GM12891 (cell line): ENCODE measurements around the gene PRKCD.

Source experiments
- DNase-seq: peaks from one replicate; pipeline ENCODE4 v3.0.0; 2011; ENCODE audit warnings: low spot score; ENCODE audit not compliant: insufficient read length
- FAIRE-seq: peaks from 2 replicates; lab custom pipeline; 2011; peaks lifted over from hg19 to GRCh38; lab: Jason Lieb, UNC
- PAX5 ChIP-seq: IDR thresholded peaks from 2 replicates; pipeline ENCODE4 v1.6.1; 2011; ENCODE audit warnings: low read length, moderate library complexity, mild to moderate bottlenecking; ENCODE audit not compliant: insufficient read depth, severe bottlenecking
- POLR2A ChIP-seq: IDR thresholded peaks from 2 replicates; pipeline ENCODE4 v1.6.1; 2011; ENCODE audit warnings: low read depth, low read length, control low read depth
- POLR2AphosphoS5 ChIP-seq: IDR thresholded peaks from 2 replicates; pipeline ENCODE4 v1.6.1; 2011; ENCODE audit warnings: low read depth, low read length, control low read depth
- POU2F2 ChIP-seq: IDR thresholded peaks from 2 replicates; pipeline ENCODE4 v1.6.1; 2011; ENCODE audit warnings: low read depth, mild to moderate bottlenecking, control low read depth, low read length, moderate library complexity
- SPI1 ChIP-seq: IDR thresholded peaks from 2 replicates; pipeline ENCODE4 v1.6.1; 2011; ENCODE audit warnings: low read depth, low read length, control low read depth
- TAF1 ChIP-seq: IDR thresholded peaks from 2 replicates; pipeline ENCODE4 v1.6.1; 2011; ENCODE audit warnings: low read depth, low read length, control low read depth

The PRKCD gene

DNA sequence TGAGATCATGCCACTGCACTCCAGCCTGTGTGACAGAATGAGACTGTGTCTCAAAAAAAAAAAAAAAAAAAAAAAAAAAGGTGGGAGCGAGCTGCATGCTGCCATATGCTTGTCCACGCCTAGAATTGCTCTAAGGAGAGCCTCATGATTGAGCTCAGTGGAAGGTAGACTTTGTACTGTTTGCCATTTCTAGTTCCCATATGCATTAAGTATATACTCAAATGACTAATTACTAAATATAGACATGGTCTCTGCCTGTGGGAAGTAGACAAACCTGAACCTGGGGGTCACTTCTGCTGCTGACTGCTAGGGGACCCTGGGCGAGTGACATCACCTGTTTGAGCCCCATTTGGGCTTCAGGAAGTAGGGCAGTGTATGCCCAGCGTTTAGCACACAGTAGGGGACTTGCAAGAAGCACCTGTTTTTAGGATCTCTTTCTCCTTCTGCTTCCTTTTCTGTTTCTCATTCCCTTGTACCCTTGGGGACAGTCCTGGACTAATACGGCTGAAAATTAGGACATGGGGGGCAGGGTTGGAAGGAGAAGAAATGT is 27.2 kb downstream of the PRKCD start:
- no peak; the same call in 1 of the 2 replicates for TF ChIP-seq POLR2AphosphoS5
- 0 out of 2 replicates have a peak, but pooled peaks have one; percentile 3 for TF ChIP-seq SPI1
- DNase-seq (no peak), FAIRE-seq (no peak)

DNA sequence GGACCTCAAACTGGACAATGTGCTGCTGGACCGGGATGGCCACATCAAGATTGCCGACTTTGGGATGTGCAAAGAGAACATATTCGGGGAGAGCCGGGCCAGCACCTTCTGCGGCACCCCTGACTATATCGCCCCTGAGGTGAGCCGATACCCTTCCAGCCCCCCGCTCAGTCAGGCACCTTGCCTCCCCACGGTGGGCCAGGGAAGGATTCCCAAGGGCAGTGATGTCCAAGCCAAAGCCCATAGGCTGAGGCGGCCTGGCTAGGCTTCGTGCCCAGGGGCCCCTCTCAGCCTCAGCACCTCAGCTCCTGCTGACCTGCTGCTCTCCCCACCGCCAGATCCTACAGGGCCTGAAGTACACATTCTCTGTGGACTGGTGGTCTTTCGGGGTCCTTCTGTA is 27.7 kb downstream of the PRKCD start:
- FAIRE-seq, result no peak

DNA sequence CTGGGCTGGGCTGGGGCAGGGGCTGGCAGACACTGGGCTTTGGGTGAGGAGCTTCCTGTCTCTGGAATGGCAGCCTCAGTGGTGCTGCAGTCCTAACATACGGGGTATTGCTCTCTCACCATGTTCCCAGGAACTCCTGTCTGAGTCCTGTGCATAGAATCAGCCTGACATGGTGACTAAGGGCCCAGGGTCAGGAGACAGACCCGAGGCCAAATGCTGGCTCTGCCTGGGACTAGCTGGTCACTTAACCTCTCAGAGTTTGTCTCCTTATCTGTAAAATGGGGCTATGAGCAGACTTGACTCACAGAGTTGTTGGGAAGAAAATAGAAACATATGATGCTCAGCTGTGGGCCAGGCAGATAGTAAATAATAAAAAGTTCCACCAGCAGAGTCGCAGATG is 28.3 kb downstream of the PRKCD start:
- TF ChIP-seq POLR2A (no peak), POU2F2 (no peak)

More for the DNA sequence above, 27.7 kb downstream of the PRKCD start:
- TF ChIP-seq SPI1 (no peak), POU2F2 (no peak), TAF1 (no peak), POLR2A (no peak), PAX5 (no peak), POLR2AphosphoS5 (no peak)
- DNase-seq, result no peak

DNA sequence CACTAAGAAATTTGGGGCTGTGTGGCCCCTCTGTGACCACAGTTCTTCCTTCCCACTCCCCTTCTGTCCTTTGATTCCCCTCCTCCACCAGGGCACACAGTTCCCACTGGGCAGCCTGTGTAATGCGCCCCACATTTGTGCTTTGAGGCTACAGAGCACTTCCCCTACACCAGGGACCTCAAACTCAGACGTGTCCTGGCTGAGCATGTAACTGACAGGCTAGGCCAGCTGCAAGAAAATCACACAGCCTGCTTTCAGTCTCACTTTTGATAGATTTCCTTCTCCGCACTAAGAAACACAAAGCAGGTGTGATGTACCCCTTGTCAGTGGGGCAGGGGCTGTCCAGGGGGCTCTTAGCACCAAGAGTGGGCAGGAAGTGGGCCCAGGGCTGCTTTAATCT is 29.6 kb downstream of the PRKCD start:
- no peak for DNase-seq
- peak; percentile 98 for FAIRE-seq
- TF ChIP-seq SPI1 (peak; percentile 37; the same call in 1 of the 2 replicates), POLR2AphosphoS5 (no peak)

More for the DNA sequence above, 28.3 kb downstream of the PRKCD start:
- FAIRE-seq, result no peak
- no peak for DNase-seq

DNA sequence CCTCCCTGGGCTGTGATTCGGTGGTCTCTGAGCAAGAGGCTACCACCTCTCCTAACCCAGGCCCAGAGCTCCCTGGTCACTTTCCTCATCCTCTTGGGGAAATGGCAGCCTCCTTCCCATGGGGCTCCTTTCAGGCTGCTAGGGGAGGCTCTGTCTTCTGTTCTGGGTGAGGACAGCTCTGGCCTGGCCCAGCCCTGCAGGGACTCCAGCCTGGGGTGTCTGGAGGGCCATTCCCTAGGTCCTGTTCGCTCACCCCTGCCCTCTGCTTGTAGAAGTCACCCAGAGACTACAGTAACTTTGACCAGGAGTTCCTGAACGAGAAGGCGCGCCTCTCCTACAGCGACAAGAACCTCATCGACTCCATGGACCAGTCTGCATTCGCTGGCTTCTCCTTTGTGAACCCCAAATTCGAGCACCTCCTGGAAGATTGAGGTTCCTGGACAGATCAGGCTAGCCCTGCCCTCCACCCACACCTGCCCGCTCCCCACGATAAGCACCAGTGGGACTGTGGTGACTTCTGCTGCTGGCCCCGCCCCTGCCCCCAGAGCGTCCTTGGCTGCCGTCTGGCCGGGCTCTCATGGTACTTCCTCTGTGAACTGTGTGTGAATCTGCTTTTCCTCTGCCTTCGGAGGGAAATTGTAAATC is 30.9 kb downstream of the PRKCD start:
- FAIRE-seq, result peak; percentile 63
- TF ChIP-seq POLR2AphosphoS5 (no peak), POLR2A (no peak), PAX5 (no peak), SPI1 (no peak), TAF1 (no peak), POU2F2 (no peak)
- DNase-seq, result no peak

DNA sequence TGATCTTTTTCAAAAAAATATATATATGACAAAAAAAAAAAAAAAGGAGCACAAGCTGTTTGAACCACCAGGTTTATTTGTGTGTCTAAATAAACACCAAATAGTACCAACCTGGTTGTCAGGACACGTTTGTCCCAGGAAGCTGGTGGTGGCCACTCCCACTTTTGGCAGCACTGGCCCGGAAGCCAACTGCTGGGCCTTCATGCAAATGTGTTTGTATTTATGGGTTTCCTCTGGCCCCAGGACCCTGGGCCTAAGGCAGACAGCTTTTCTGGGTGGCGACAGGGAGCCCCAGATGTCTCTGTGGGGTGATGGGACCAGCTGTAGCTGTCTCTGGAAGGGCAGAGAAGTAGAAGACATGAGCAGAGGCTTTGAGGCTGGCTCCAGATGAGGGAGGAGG is 31.6 kb downstream of the PRKCD start:
- DNase-seq, result no peak
- FAIRE-seq, result peak; percentile 87
- TF ChIP-seq TAF1, result no peak
- TF ChIP-seq POU2F2, result peak; percentile 71; the same call in 1 of the 2 replicates

DNA sequence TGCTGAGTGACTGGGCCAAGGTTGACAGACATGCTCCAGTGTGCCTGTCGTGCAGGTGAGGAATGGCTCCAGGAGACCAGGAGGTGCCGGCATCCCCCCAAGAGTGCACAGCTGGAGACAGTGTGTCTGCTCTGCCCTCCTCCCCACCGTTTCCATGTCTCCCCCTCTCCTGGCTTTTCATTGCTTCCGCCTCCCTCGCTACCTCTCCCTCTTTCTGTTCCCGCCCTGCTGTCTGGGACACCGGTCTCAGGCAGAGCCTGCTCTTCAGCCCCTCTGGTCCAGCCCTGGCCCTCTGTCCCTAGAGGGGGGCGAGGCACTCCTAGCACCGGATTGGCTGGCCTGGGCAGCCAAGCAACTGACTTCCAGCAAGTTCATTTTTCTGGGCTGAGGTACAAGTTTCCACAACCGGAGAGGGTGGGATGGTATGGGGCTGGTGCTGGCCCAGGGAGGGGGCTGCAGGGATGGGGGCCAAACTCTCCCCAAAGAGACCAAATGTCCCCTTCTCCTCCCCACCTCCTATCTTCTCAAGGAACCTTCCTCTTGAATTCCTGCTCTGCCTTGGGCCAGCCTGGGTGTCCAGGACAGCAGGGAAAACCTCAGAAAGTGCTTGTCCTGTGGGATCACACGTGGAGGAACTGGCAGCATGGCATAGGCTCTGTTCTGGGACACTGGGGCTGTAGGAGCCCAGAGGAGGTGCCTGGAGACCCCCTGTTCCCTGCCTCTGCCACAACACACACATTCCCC is 32.6 kb downstream of the PRKCD start:
- FAIRE-seq, result peak; percentile 33
- no peak for DNase-seq
- TF ChIP-seq SPI1 (no peak), POU2F2 (no peak), POLR2A (no peak), POLR2AphosphoS5 (no peak), TAF1 (no peak), PAX5 (no peak)

DNA sequence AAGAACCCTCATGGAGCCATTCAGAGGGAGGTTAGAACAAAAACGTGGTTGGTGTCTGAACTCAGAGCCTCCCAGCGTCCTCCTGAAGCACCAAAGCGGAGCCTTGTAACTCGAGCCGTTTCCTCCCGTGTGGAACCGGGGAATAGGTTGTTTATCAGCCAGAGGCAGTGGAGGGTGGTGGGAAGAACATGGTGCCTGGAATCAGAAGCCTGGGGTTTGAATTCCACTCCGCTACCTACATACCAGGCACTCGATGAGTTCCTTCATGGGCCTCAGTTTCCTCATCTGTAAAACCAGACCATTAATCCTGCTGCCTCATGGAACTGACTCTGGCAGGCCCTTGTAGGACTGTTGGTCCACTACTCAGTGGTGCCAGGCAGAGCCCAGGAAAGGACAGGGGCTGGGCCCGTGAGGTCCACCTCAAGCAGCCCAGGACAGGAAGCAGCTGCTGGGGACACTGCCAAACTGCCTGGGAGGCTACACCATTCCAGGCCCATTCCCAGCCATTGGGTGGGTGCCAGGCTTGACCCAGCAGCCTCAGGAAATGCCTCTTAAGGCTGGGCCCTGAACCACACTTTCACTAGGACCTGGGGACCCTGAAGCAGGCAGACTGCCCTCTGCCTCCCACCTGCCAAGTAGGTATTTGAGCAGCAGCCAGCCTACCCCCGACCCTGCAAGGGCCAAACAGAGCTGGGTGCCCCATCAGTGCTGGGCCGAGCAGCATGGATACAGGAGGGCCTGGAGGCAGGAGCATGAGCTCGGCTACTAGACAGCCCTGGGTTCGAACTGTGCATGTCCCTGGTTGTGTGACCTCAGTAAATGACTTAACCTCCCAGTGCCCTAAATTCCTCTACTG is 33.4 kb downstream of the PRKCD start:
- TF ChIP-seq TAF1 (no peak), POLR2A (no peak; the same call in 1 of the 2 replicates), POU2F2 (no peak), PAX5 (no peak), POLR2AphosphoS5 (no peak; the same call in 1 of the 2 replicates), SPI1 (no peak)
- FAIRE-seq, result peak; percentile 5
- no peak for DNase-seq

DNA sequence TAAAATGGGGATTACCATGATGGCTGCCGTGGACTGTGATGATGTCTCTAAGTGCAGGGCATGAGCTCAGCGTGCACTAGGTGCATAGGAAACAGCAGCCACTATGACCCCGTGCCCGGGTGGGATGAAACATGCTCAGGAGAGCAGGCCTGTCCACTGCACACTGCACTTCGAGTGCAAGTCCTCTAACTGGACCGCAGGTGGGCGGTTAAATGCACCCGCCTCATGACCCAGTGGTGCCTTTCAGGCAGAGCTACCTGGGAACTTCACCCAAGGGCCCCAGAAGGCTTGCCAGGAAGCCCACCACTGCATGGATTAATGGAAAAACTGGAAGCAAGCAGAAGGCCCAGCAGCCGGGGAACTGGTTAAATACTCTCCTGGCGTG is 34.0 kb downstream of the PRKCD start:
- DNase-seq, result no peak
- peak; percentile 16 for FAIRE-seq
- TF ChIP-seq POU2F2 (no peak), SPI1 (no peak), POLR2AphosphoS5 (no peak), PAX5 (no peak), TAF1 (no peak), POLR2A (no peak)
